Measurements from ENCODE around the gene P2RY6. TPM values are rescaled to one million over a fixed set of nuclear protein-coding genes. Genes with fewer than 3 reads are reported as not detected.
A peak's percentile ranks its signal among the peaks of the same experiment; 100 is the strongest.

P2RY6 gene
- total and polyA plus RNA-seq, 10 of the 15 experiments (the other 5 are each of a cell fraction or from before 2014, with no cell fraction given): 0.05 to 0.90 (median 0.22) TPM; not detected in 4

GRCh38 chr11:73314117-73314961 is 42.2 kb downstream of the P2RY6 start (continued):
- TF ChIP-seq CUX1 (IDR thresholded peaks at IDR 0.05; ENCODE audit: insufficient replicate concordance, low read depth, low read length) (no peak), RB1 (IDR thresholded peaks at IDR 0.05; ENCODE audit: borderline replicate concordance) (peak; percentile 28; the same call in 1 of the 2 replicates), RCOR1 (conservative IDR thresholded peaks at IDR 0.05; ENCODE audit: low read depth, low read length) (0 out of 2 replicates have a peak, but pooled peaks have one; percentile 43), MYC (IDR thresholded peaks at IDR 0.05; ENCODE audit: insufficient read depth, insufficient read length, insufficient replicate concordance, low read length, severe bottlenecking) (no peak), SMARCA5 (IDR thresholded peaks at IDR 0.05) (peak; percentile 85), POLR2AphosphoS5 (IDR thresholded peaks at IDR 0.05; ENCODE audit: low read length) (no peak), PRDM15 (CRISPR knock-in tag; IDR thresholded peaks at IDR 0.05) (no peak), RAD21 (IDR thresholded peaks at IDR 0.05; ENCODE audit: insufficient read depth, low read depth, low read length) (no peak), ZNF217 (IDR thresholded peaks at IDR 0.05) (0 out of 2 replicates have a peak, but pooled peaks have one; percentile 61), NKRF (conservative IDR thresholded peaks at IDR 0.05) (no peak), ZZZ3 (IDR thresholded peaks at IDR 0.05; ENCODE audit: control insufficient read depth, insufficient read length, low read depth) (no peak), JUNB (IDR thresholded peaks at IDR 0.05) (no peak), POLR2AphosphoS2 (IDR thresholded peaks at IDR 0.05; ENCODE audit: low read depth, low read length) (no peak), EED (IDR thresholded peaks at IDR 0.05; ENCODE audit: low read depth) (no peak), GATAD2B (conservative IDR thresholded peaks at IDR 0.05; ENCODE audit: low read depth) (peak; percentile 69)
- TF ChIP-seq, protein P1, sequence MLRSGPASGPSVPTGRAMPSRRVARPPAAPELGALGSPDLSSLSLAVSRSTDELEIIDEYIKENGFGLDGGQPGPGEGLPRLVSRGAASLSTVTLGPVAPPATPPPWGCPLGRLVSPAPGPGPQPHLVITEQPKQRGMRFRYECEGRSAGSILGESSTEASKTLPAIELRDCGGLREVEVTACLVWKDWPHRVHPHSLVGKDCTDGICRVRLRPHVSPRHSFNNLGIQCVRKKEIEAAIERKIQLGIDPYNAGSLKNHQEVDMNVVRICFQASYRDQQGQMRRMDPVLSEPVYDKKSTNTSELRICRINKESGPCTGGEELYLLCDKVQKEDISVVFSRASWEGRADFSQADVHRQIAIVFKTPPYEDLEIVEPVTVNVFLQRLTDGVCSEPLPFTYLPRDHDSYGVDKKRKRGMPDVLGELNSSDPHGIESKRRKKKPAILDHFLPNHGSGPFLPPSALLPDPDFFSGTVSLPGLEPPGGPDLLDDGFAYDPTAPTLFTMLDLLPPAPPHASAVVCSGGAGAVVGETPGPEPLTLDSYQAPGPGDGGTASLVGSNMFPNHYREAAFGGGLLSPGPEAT (IDR thresholded peaks at IDR 0.05; ENCODE audit: low read depth): no peak
